LHCN-M2 (cell line): Measurements from ENCODE around the gene KRABD2.
"Not testable (repeated sequence)": the region's sequence is repeated elsewhere in the genome, so short reads cannot be mapped to it uniquely, and the experiment has no call there.

Source experiments
- DNase-seq: peaks from one replicate; pipeline ENCODE4 v3.0.0-alpha.2; 2012; ENCODE audit warnings: low read depth

KRABD2 gene

DNA sequence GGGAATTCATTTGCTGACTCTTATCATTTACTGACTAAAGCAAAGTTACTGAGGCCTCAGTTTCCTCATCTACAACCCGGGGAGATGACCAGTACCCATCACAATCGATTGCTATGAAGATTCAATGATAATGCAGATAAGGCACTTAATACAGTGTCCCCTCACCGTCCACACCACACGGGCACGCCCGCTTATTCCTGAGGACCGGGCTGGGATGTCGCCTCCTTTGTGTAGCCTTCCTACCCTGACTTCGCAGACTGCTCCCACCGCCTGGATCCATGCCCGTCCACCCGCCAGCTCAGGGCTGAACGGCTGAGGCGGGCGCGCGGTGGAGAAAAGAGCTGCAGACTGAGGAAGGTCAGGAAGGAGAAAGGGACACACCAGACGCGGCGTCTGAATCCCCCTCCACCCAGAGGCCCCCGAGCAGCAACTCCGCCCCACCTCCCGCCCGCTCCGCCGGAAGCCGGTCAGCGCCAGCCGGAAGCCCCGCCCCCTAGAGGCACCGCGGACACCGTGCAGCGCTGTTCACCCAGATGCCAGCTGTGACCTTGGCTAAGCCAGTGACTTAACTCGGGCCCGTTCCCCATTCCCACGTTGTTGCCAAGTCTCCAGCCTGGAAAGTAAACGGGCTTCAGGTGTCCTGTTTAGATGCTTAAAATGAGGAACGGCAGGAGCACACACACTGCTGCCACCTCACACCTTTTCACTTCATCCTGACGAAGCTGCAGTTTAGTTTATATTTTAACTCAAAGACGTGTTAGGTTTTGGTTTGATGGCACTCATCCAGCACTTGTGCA lies at the start of gene KRABD2:
KRABD2 (minus strand) TSS at position 434 of the 797 bp plus-strand sequence.
- DNase-seq: peak; percentile 87

- peak; percentile 59 for DNase-seq
Measured at GRCh38 chr17:8421571-8421970, 45.1 kb upstream of the KRABD2 start.

DNA sequence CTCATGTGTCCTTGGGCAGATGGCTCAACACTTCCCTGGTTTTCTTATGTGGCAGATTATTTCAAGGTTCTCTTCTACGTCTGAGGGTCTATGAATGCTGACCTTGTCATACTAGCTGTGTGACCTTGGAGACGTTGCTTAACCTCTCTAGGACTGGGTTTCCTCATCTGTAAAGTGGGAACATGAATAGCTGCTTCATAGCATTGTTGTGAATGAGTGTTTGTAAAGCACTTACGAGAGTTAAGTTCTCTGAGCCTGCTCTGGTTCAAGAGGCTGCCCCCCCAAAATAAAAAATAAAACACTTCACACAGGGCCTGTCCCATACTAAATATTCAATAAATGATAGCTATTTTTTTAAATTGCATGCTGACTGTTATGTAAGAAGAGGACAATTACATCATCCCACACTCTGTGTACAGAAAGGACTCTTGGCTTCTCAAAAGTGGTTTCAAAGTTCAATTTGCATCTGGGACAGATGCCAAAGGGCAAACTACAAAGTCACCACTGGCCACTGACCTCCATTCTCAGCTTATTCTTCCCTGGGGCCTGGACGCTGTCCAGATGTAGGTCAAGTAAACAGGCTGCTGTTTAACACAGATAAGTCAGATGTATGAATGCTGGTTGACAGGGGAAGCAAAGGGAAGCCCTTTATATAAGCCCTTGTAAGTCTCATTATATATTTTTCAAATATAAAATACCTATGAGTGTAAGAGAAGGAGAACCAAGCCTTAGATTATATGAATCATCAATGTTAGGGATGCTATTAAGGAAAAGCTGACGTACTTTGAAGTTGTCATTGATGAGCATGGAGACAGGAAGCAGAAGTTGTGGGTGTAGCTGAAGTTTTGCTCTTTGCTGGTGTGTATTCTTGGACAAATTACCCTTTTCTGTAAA lies 43.8 kb upstream of the KRABD2 start:
- DNase-seq: peak; percentile 87

DNA sequence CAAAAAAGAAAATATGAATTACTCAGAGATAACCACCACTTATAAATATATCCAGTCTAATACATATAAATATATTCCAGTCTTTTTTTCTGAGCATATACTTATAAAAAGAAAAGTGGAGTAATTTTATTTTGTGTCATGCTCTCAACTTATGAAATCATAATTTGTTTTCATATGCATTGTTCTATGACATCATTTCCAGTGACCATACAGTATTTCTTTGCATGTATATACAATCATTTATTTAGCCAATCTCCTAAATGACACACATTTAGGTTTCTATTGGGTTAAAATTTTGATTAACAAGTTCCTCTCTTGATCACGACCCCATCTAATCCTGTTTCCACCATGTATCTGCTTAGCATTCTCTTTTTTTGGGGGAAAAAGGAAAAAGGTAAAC lies 42.8 kb upstream of the KRABD2 start:
- DNase-seq: no peak

- no peak for DNase-seq
Measured at GRCh38 chr17:8418471-8418870, 42.0 kb upstream of the KRABD2 start.

DNA sequence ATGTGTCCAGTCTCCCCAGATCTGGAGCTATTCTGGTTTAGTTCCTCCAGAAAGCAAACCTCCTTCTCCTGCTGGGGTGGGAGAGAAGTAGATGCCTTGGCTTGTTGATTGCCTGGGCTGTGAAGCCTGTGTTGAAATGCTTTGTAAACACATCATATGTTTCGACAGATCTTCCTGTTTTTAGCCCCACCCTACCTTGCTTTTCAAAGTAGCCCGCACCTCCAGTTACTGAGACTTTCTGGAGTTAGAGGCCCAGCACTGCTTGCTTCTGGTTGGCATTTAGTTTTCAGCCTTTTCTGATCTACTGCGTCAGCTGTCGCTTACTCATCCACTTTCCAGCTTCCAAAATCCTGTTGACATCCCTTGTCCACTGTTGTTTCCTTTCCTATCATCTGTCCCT lies 41.3 kb upstream of the KRABD2 start:
- peak; percentile 60 for DNase-seq

GRCh38 chr17:8413938-8414337 lies 37.4 kb upstream of the KRABD2 start:
- no peak for DNase-seq

DNA sequence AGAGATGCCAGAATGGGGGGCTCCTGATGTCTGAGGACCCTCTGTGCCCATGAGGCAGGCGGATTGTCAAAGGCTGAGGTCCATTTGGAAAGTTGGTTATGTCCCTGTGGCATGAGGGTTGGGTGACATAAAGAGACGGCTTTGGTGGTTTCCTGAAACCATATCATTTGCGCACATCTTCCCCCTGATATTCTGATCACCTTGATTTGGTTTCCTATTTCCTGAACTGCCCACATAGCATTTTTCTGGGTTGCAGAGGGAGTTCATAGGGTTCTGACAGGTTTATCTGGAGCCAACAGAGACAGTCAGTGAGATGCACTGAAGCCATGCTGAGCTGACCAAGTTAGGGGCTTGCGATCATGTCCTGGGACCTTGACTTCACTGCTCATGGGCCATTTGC lies 36.8 kb upstream of the KRABD2 start:
- DNase-seq: no peak

GRCh38 chr17:8412089-8412488 lies 35.6 kb upstream of the KRABD2 start:
- no peak for DNase-seq

DNA sequence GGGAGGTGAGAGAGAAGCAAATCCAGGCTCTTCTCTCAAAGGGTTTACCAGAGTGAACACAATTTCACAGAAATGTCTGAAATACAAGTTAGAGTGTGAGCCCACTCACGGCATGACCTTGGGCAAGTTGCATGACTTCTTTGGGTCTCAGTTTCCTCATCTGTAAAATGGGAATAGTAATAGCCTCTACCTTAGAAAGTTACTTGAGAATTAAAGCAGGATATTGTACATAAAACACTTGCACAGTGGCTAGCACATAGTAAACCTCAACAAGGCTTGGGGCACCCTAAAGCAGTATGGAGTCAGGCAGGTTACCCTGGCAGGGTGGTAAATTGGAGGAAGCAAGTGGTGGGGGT lies 34.4 kb upstream of the KRABD2 start:
- no peak for DNase-seq

- peak; percentile 84 for DNase-seq
Measured at GRCh38 chr17:8409966-8410882, 33.7 kb upstream of the KRABD2 start.

DNA sequence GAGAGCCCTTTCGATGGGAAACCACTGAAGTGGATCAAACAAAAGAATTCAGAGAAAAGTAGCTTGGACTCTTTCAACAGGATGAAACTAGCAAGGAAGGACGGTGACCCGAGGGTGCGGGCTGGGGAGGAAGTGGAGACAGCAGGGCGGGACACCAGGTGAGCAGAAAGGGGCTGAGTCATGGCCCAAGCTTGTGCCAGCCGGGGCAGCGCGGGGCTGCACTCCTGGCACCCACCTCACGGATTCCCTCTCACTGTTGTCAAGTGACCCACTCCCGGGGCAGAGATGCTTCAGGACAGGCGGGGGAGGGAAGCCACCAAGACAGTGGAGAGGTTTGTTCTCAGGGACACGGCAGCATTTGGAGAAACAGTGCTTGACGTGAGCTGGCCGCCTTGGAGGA lies 31.9 kb upstream of the KRABD2 start:
- DNase-seq: no peak

GRCh38 chr17:8406174-8406573 lies 29.7 kb upstream of the KRABD2 start:
- no peak for DNase-seq

GRCh38 chr17:8405499-8406016 lies 29.1 kb upstream of the KRABD2 start:
- DNase-seq: no peak

DNA sequence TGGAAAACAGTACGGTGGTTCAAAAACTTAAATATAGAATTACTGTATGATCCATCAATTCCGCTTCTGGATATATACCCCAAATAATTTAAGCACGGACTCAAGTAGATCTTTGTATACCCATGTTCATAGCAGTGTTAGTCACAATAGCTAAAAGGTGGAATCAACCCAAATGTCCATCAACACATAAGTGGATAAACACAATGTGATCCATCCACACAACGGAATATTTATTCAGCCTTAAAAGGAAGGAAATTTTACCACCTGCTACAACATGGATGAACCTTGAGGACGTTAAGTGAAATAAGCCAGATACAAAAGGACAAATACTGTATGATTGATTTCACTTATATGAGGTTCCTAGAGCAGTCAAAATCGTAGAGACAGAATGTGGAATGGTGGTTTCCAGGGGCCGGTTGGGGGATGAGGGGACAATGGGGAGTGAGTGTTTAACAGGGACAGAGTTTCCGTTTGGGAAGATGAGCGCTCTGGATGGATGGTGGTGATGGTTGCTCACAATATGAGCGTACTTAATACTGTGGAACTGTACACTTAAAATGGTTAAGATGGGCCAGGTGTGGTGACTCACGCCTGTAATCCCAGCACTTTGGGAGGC lies 26.5 kb upstream of the KRABD2 start:
- no peak for DNase-seq

DNA sequence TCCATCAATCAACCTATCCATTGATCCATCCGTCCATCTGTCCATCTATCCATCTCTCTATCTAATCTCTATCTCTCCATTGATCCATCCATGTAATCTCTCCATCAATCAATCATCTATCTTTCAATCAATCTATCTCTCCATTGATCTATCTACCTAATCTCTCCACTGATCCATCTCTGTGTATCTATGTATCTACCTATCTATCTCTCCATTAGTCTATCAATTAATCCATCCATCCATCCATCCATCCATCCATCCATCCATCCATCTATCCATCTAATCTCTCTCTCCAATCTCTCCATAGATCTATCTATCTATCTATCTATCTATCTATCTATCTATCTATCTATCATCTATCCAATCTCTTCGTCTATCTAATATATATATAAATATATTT lies 24.6 kb upstream of the KRABD2 start:
- DNase-seq: no peak

GRCh38 chr17:8398980-8399379 lies 22.5 kb upstream of the KRABD2 start:
- no peak for DNase-seq

DNA sequence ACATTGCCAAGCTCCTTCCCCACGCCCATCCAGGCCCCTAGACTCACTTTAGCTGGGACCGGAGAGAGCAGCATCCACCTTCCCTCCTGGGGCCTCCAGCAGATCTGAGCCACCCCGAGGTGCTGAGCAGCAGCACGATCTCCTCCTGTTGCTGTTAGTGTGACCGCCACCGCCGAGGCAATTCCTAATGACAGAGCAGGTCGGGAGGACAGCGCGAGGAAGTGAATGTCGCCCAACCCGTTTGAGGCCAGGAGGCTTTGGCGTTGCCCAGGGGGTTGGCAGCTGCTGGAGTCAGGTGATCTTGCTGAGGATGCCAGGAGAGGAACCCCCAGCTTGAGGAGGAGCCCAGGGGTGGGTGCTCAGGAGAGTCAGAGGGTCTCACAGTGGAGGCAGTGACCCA lies 21.1 kb upstream of the KRABD2 start, which contains the start of gene RNF222:
RNF222 (minus strand) TSS at position 192 of the 400 bp plus-strand sequence. CDS start 4,366 bp downstream, outside the sequence.
- no peak for DNase-seq

- not testable (repeated sequence) for DNase-seq
Measured at GRCh38 chr17:8394497-8394896, 18.0 kb upstream of the KRABD2 start.

GRCh38 chr17:8393470-8394231 lies 17.1 kb upstream of the KRABD2 start:
- DNase-seq: no peak
